Skeletal muscle satellite cell (primary cell): Measurements from ENCODE around the gene GOLM1.

Experiments
- H3K27me3 ChIP-seq: 2 replicates; pipeline ENCODE4 v1.7.0; 2013; ENCODE audit warnings: low read length; ENCODE audit not compliant: control insufficient read depth, insufficient read depth
- H3K36me3 ChIP-seq: 2 replicates; pipeline ENCODE4 v1.7.0; 2013; ENCODE audit warnings: mild to moderate bottlenecking, control low read depth, low read length; ENCODE audit not compliant: insufficient read depth
- H3K4me1 ChIP-seq: 2 replicates; pipeline ENCODE4 v1.7.0; 2013; ENCODE audit warnings: low read length; ENCODE audit not compliant: control insufficient read depth, insufficient read depth
- H3K4me2 ChIP-seq: 2 replicates; pipeline ENCODE4 v1.7.0; 2013; ENCODE audit warnings: mild to moderate bottlenecking, low read length
- H3K4me3 ChIP-seq: 2 replicates; pipeline ENCODE4 v1.7.0; 2013; ENCODE audit warnings: low read length
- H3K9ac ChIP-seq: 2 replicates; pipeline ENCODE4 v1.7.0; 2013; ENCODE audit warnings: mild to moderate bottlenecking, low read depth, low read length, moderate library complexity
- H3K9me3 ChIP-seq: replicated peaks from 2 replicates; pipeline ENCODE4 v1.7.0; 2013; ENCODE audit warnings: mild to moderate bottlenecking, control low read depth, low read length

The GOLM1 gene

GRCh38 chr9:86079421-86079831 lies 19.9 kb downstream of the GOLM1 start:
- no peaks in the 10 kb centered on the region for H3K9me3 ChIP-seq
- peaks cover 3% of the 10 kb centered on the region for H3K4me1 ChIP-seq
- H3K4me2 ChIP-seq: no peak overlapping the region
- no peak overlapping the region for H3K4me3 ChIP-seq
- no peak overlapping the region for H3K9ac ChIP-seq
- H3K27me3 ChIP-seq: no peaks in the 10 kb centered on the region
- peaks cover 8% of the 10 kb centered on the region for H3K36me3 ChIP-seq

- H3K4me3 ChIP-seq: no peak overlapping the region
- no peak overlapping the region for H3K9ac ChIP-seq
- no peak overlapping the region for H3K4me2 ChIP-seq
- peaks cover 3% of the 10 kb centered on the region for H3K4me1 ChIP-seq
- no peaks in the 10 kb centered on the region for H3K27me3 ChIP-seq
- H3K9me3 ChIP-seq: no peaks in the 10 kb centered on the region
- H3K36me3 ChIP-seq: peaks cover 8% of the 10 kb centered on the region
These were observed 20.6 kb downstream of the GOLM1 start for GRCh38 chr9:86078731-86079130.

DNA sequence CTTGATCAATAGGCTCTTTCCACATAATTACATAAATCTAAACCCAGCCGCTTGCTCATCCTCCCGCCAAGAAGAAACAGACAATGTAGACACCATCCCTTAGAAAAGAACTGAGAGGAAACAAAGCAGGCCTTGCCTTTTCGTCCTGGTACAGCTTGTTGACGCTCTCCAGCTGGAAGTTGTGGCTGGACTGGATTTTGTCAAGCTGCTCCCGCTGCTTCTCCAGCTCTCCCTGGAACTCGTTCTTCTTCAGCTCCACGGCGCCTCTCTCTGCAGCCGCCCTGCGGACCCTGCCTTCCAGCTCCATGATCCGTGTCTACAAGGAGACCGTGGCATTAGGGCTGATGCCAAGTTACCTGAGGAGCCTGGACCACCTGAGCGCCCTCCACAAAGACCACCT lies 22.1 kb downstream of the GOLM1 start:
- peaks cover 8% of the 10 kb centered on the region for H3K36me3 ChIP-seq
- no peak overlapping the region for H3K9ac ChIP-seq
- no peak overlapping the region for H3K4me3 ChIP-seq
- no peak overlapping the region for H3K4me2 ChIP-seq
- no peaks in the 10 kb centered on the region for H3K9me3 ChIP-seq
- peaks cover 8% of the 10 kb centered on the region for H3K4me1 ChIP-seq
- no peaks in the 10 kb centered on the region for H3K27me3 ChIP-seq

GRCh38 chr9:86075132-86076109 lies 23.9 kb downstream of the GOLM1 start:
- Histone ChIP-seq H3K36me3 (peaks cover 8% of the 10 kb centered on the region), H3K9ac (no peak overlapping the region), H3K4me3 (no peak overlapping the region), H3K9me3 (no peaks in the 10 kb centered on the region), H3K27me3 (no peaks in the 10 kb centered on the region), H3K4me2 (no peak overlapping the region), H3K4me1 (peaks cover 12% of the 10 kb centered on the region)

DNA sequence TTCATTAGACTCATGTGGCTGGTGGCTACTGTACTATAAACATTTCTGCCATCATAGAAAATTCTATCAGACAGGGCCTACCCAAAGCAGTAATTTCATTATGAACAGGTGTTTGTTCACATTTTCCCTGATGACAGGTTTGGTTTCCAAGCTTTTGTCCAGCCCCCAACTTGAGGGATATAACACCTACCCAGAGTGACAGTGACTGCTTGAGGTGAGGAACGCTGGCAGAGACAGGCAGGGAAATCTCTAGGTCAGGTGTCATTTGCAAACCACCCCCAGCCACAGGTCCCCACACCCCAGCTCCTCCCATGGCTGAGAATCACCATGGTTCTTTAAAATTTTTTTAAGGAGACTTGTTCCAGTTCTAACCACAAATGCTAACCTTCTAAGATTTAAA lies 25.5 kb downstream of the GOLM1 start:
- no peaks in the 10 kb centered on the region for H3K27me3 ChIP-seq
- no peaks in the 10 kb centered on the region for H3K9me3 ChIP-seq
- H3K9ac ChIP-seq: no peak overlapping the region
- H3K4me2 ChIP-seq: no peak overlapping the region
- H3K36me3 ChIP-seq: peaks cover 7% of the 10 kb centered on the region
- H3K4me3 ChIP-seq: no peak overlapping the region
- peaks cover 12% of the 10 kb centered on the region for H3K4me1 ChIP-seq

DNA sequence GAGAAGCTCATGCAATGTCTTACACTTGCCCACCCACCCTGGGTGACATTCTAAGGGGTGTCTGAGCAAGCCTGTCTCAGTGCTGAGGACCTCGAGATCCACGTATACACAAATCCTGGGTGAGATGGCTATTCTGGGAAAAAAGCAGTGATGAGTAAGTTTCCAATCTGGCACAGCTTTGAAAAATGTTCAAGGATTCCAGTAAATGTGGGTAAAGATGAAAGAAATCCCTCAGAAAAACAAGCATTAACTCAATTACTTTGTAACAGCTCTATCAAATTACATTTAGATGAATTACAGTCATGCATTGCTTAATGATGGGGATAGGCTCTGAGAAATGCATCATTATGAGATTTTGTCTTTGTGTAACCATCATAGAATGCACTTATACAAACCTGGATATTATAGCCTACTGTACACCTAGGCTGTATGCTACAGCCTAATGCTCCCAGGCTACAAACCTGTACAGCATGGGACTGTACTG lies 26.9 kb downstream of the GOLM1 start:
- H3K27me3 ChIP-seq: no peaks in the 10 kb centered on the region
- H3K9me3 ChIP-seq: no peaks in the 10 kb centered on the region

GRCh38 chr9:86069206-86069869 lies 30.0 kb downstream of the GOLM1 start:
- Histone ChIP-seq H3K4me1 (peaks cover 9% of the 10 kb centered on the region), H3K27me3 (no peaks in the 10 kb centered on the region), H3K4me3 (no peak overlapping the region), H3K4me2 (no peak overlapping the region), H3K9me3 (no peaks in the 10 kb centered on the region), H3K36me3 (no peaks in the 10 kb centered on the region), H3K9ac (no peak overlapping the region)

More for the DNA sequence above, 26.9 kb downstream of the GOLM1 start:
- H3K4me3 ChIP-seq: no peak overlapping the region
- H3K9ac ChIP-seq: no peak overlapping the region
- H3K36me3 ChIP-seq: no peaks in the 10 kb centered on the region
- peaks cover 12% of the 10 kb centered on the region for H3K4me1 ChIP-seq
- no peak overlapping the region for H3K4me2 ChIP-seq

- Histone ChIP-seq H3K9ac (no peak overlapping the region), H3K9me3 (no peaks in the 10 kb centered on the region), H3K4me2 (no peak overlapping the region), H3K4me1 (no peaks in the 10 kb centered on the region), H3K36me3 (no peaks in the 10 kb centered on the region), H3K27me3 (no peaks in the 10 kb centered on the region), H3K4me3 (no peak overlapping the region)
These were observed 35.1 kb downstream of the GOLM1 start for GRCh38 chr9:86064220-86064619.

DNA sequence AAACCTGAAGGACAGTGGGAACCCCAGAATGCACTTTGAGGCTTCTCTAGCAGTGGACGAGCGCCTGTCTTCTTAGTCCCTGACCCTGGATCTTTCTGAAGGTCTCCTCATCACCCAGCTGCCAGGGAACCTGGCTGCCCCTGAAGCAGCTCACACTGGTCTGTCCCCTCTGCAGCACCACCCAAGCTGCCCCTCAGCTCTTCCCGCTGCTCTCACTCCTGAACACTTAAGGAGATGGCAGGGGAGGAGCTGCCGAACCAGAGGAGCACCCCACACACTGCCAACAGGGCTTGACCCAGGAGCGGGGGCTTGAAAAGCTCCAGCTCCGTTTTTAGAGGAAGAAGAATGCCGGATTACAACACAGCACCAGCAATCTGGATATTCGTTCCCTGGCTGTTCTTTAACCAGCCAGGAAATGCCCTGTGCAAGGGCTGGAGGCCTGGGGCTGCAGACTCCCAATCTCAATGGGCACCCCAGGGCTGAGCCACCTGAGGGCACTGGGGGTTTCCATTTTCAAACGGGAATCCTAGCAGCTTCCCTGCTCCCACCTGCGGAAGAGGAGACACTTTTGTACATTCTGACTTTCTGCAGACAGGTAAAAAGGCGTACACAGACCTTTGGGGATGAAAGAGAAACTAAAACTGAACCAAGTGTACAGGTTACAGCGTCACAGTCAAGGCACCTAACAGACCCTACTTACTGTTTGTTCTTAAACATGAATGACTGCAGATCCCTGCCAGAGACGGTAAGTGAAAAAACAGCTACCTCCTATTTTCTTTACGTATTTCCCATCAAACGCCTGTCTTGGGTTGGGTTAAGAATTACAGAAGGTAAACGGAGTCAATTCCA lies 36.3 kb downstream of the GOLM1 start:
- Histone ChIP-seq H3K4me2 (no peak overlapping the region), H3K4me3 (no peak overlapping the region), H3K9ac (no peak overlapping the region), H3K27me3 (no peaks in the 10 kb centered on the region), H3K4me1 (no peaks in the 10 kb centered on the region), H3K36me3 (no peaks in the 10 kb centered on the region), H3K9me3 (no peaks in the 10 kb centered on the region)

DNA sequence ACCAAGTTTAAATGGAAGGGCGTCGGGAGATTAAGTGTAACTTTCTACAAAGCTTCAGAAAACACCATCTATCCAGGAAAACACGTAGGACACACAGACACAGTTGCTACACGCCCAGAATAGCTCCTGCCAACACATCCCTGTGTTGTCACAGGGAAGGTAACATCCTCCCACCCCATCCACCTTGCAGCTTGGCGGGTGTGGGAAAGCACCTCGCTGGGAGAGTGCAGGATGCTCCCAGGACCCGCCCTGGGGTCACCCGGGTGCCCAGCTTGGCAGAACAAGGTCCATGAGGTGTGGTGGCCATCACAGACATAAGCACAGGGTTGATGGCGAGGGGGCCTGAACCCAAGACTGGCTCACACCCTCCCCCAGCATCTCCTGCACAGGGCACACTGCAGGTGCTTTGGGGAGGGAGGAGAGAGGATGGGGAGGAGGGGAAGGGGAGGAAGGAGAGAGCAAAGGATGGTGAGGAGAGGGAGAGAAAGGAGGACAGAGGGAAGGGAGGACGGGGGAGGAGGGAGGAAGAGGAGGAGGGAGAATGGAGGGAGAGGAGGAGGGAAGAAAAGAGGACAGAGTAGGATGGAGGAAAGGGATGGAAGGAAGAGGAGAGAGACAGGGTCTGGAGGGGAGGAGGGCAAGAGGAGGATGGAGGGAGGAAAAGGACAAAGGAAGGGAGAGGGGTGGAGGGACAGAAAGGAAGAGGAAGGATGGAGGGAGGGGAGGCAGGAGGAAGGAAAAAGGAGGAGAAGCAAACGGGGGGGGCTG lies 37.2 kb downstream of the GOLM1 start:
- no peak overlapping the region for H3K9ac ChIP-seq
- H3K36me3 ChIP-seq: no peaks in the 10 kb centered on the region
- H3K9me3 ChIP-seq: no peaks in the 10 kb centered on the region
- no peak overlapping the region for H3K4me3 ChIP-seq
- no peak overlapping the region for H3K4me2 ChIP-seq
- no peaks in the 10 kb centered on the region for H3K4me1 ChIP-seq
- H3K27me3 ChIP-seq: no peaks in the 10 kb centered on the region
